Muscle layer of duodenum (tissue), 2 donors: ENCODE measurements around the gene S100A5.

Source experiments
- H3K27ac ChIP-seq: one replicate; pipeline ENCODE4 v1.7.0; 2013; ENCODE audit warnings: mild to moderate bottlenecking, low read length
- H3K27me3 ChIP-seq: one replicate; pipeline ENCODE4 v1.7.0; 2013; ENCODE audit warnings: low read depth, mild to moderate bottlenecking, control low read depth, low read length
- H3K36me3 ChIP-seq, 2 donors: one replicate each; pipeline ENCODE4 v1.7.0; 2013; ENCODE audit warnings: low read length in 2 of 2, control low read depth in 1 of 2, mild to moderate bottlenecking in 1 of 2; ENCODE audit not compliant: insufficient read depth in 2 of 2, control insufficient read depth in 1 of 2
- H3K4me1 ChIP-seq, 2 donors: one replicate each; pipeline ENCODE4 v1.7.0; 2013; ENCODE audit warnings: low read length in 2 of 2, mild to moderate bottlenecking in 2 of 2, control low read depth in 1 of 2, moderate library complexity in 1 of 2; ENCODE audit not compliant: insufficient read depth in 2 of 2, control insufficient read depth in 1 of 2
- H3K4me3 ChIP-seq, 2 donors: one replicate each; pipeline ENCODE4 v1.7.0; 2013; ENCODE audit warnings: low read length in 2 of 2, low read depth in 1 of 2, mild to moderate bottlenecking in 1 of 2
- H3K9me3 ChIP-seq, 2 donors: one replicate each; pipeline ENCODE4 v1.7.0; 2013; ENCODE audit warnings: low read length in 2 of 2, control low read depth in 1 of 2, mild to moderate bottlenecking in 1 of 2; ENCODE audit not compliant: control insufficient read depth in 1 of 2
- donor health status: healthy.

The S100A5 gene

DNA sequence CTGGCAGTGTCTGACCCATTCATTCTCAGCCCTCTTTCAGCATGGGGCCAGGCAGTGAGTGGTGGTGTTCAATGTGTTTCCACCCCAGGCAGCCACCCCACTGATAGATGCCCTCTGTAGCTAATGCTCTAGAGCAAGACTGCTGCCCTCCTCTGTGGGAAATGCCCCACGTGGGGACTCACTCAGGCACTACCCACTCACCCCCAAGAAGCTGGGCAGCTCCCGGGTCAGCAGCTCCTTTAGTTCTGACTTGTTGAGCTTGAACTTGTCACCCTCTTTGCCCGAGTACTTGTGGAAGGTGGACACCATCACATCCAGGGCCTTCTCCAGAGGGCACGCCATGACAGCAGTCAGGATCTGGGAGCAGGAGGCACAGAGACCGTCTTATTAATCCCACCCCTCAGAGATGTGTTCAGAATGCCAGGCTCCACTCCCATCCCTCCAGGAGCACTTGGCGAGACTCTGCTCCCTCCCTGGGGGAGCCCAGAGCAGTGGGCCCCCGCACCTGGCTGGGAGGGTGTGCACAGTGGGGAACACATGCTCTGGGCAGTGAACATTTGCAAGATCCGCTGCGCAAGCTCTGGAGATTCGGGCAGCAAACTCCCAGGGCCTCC lies 3.8 kb upstream of the S100A5 start:
- peaks cover 38 to 72% of the 10 kb centered on the region in 2 donors for H3K4me1 ChIP-seq
- peak overlapping the region; percentile 62 to 82 for H3K4me3 ChIP-seq
- H3K27me3 ChIP-seq, result no peaks in the 10 kb centered on the region
- peak overlapping the region; percentile 58 for H3K27ac ChIP-seq
- H3K9me3 ChIP-seq, result no peaks in the 10 kb centered on the region
- no peaks in the 10 kb centered on the region for H3K36me3 ChIP-seq

DNA sequence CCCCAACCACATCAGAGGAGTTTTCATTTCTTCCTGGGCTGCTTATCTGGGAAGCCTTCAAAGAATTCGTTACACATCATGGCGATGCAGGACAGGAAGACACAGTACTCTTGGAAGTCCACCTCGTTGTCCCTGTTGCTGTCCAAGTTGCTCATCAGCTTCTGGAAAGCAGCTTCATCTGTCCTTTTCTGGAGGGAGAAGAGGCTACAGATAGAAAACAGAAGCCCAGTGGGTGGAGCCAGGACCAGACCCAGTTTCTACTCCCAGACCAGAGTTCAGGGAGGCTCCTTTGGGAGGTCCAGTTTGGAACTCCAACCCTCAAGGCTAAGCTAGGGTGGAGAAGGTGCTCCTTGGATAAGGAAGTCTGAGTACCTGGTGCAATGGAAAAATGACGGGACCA lies 3.0 kb upstream of the S100A5 start:
- Histone ChIP-seq H3K4me1 (peaks cover 38 to 64% of the 10 kb centered on the region in 2 donors), H3K9me3 (no peaks in the 10 kb centered on the region), H3K4me3 (peak overlapping the region; percentile 62 to 82), H3K27me3 (no peaks in the 10 kb centered on the region), H3K27ac (peak overlapping the region; percentile 10), H3K36me3 (no peaks in the 10 kb centered on the region)

DNA sequence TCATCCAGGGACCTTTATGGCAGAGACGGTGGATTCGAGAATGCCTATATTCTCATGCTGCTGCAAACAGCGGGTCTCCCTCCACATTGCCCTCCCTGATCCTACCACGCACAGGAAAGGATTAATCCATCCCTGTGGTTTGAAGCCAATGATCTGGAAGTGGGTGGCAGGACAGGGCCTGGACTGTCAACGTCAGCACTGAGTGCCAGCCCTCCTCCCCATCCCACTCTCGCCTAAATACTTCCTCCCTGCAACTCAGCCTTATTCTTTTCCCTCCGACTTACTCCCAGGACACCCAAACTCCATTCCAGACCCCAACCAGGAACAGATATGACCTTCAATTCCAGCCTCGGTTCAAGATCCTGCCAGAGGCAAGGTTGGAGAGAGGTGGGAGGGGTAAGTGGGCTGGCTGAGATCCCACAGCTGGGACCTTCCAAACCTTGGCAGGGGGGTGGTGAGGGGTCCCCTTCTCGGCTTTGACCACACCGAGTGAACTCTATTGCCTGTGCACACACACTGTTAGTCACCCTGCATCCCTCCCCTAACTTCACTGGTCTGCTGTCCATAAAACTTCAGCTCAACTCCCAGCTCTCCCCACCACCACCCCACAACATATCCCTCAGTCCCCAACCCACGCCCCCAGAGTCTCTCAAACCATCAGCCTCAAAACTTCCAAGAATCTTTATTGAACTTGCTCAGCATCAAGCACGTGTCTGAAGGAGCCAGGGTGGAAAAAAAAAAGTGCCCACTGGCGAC lies 2.4 kb upstream of the S100A5 start:
- no peaks in the 10 kb centered on the region for H3K27me3 ChIP-seq
- H3K27ac ChIP-seq, result peak overlapping the region; percentile 10
- H3K4me3 ChIP-seq, result peak overlapping the region in 1 of 2 donors; percentile 62
- no peaks in the 10 kb centered on the region for H3K9me3 ChIP-seq
- no peaks in the 10 kb centered on the region for H3K36me3 ChIP-seq
- peaks cover 35 to 58% of the 10 kb centered on the region in 2 donors for H3K4me1 ChIP-seq

DNA sequence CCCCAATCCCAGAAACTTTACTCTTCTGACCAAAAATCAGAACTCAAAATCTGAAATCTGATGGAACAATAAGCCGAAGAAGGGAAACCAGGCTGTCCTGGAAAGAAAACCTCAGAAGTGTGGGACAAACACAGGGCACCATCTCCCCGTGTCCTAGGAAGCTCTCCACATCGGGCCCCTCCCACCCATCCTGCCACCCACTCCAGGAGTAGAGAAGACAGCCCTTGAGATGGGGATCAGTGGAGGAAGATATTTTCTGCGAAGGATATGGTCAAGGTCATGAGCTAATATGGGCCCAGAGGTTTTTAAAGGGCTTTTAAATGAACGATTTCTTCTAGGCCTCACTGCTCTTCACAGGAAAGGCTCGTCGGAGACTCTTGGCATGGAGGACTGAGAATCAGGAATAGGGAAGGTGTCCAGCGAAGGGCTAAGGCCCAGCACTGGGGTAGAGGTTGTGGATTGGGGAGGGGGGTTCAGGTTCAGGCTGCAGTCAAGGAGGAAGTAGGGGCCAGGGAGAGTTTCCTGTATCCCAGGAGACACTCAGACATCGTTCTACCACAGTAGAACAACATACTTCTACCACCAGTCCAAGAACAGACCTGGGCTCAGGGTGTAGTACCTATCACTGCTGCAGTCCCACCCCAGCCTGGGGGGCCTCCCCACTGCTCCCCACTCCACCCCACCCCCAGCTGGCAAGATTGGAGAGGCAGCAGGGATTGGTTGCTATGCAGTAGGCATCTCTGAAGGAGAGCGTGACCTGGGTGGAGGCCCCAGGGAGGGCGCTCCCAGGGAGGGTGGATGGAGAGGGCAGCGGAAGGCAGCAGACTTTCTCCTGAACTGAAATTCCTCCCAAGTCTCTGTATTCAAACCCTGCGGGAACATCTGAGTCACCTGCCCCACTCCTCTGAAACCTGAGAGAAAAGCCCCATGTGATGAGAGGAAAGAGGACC lies 1.2 kb upstream of the S100A5 start:
- H3K4me1 ChIP-seq, result peaks cover 35 to 48% of the 10 kb centered on the region in 2 donors
- no peaks in the 10 kb centered on the region for H3K27me3 ChIP-seq
- no peak overlapping the region for H3K27ac ChIP-seq
- H3K36me3 ChIP-seq, result no peaks in the 10 kb centered on the region
- H3K4me3 ChIP-seq, result no peak overlapping the region
- no peaks in the 10 kb centered on the region for H3K9me3 ChIP-seq

DNA sequence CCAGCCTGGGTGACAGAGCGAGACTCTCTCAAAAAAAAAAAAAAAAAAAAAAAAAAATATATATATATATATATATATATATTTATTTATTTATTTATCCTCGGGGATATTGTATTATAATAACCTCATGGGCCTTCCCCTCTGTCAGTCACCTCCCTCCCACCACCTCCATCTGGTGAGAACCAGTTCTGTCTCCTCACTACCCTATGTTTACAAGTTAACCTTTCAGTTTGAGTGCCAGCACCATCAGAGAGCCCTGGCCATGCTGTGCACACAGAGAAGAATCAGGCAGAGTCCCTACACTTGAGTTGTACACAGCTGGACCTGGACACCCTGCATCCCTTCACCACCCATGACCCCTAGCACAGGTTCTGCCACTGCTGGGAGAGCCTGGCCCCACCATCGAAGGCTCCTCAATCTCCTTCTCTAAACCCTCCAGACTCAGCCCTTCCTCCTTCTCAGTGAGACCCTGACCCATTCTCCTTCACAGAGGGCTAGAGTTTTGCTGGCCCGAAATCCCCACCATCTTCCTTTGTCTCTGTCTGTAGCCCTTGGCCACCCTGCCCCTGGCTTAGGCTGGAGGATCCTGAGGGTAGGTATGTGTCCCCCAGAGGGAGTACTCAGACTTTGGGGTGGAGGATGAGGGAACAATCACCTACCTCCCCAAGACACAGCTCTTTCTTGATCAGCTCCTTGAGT lies 1.2 kb downstream of the S100A5 start:
- Histone ChIP-seq H3K36me3 (peaks cover 0 to 3% of the 10 kb centered on the region in 2 donors), H3K4me3 (no peak overlapping the region), H3K4me1 (peaks cover 26 to 38% of the 10 kb centered on the region in 2 donors), H3K9me3 (no peaks in the 10 kb centered on the region), H3K27ac (no peak overlapping the region), H3K27me3 (no peaks in the 10 kb centered on the region)

DNA sequence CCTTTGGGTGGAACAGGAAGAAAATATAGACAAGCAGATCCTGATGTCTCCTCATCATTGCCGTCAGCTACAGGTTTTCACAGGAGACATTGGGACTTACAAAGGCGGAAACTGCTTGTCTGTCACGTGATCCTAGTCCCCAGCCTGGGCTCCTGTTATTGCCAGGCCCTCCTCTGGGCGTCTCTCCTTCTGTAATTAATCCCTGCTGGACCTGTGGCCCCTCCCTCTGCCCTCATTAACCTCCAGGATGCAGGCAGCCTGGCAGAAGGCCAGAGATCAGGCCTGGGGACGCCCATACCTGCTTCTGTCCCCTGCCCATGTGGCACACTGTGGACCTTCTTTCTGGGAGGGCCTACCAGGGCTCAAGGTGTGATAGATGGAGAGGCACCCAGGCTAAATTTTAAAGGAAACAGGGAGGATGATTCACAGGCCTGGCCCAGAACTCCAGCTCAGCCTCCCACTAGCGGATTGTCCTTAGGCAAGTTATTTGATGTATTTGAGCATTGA lies 2.4 kb downstream of the S100A5 start:
- H3K9me3 ChIP-seq, result no peaks in the 10 kb centered on the region
- H3K27ac ChIP-seq, result no peak overlapping the region
- peaks cover 0 to 4% of the 10 kb centered on the region in 2 donors for H3K36me3 ChIP-seq
- H3K4me1 ChIP-seq, result peaks cover 23 to 36% of the 10 kb centered on the region in 2 donors
- H3K27me3 ChIP-seq, result no peaks in the 10 kb centered on the region
- H3K4me3 ChIP-seq, result no peak overlapping the region

DNA sequence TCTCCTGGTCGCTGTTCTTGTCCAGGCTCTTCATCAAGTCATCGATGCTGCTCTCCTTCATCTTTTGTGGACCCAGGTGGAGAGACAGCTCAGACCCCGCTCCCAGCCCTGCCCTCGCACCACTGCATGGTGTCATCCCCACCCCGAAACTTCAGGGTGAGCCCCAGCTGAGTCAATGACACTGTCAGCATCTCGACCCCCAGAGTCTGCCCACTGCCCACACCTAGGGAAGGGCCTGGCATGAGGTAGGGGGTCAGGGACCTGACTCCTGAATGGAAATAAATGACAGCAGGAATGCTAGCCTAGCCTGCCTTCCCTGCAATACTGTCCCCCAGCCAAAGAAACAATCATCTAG lies 3.4 kb downstream of the S100A5 start:
- Histone ChIP-seq H3K4me3 (no peak overlapping the region), H3K4me1 (peaks cover 24 to 39% of the 10 kb centered on the region in 2 donors), H3K27me3 (no peaks in the 10 kb centered on the region), H3K27ac (no peak overlapping the region), H3K9me3 (no peaks in the 10 kb centered on the region), H3K36me3 (peaks cover 0 to 4% of the 10 kb centered on the region in 2 donors)

DNA sequence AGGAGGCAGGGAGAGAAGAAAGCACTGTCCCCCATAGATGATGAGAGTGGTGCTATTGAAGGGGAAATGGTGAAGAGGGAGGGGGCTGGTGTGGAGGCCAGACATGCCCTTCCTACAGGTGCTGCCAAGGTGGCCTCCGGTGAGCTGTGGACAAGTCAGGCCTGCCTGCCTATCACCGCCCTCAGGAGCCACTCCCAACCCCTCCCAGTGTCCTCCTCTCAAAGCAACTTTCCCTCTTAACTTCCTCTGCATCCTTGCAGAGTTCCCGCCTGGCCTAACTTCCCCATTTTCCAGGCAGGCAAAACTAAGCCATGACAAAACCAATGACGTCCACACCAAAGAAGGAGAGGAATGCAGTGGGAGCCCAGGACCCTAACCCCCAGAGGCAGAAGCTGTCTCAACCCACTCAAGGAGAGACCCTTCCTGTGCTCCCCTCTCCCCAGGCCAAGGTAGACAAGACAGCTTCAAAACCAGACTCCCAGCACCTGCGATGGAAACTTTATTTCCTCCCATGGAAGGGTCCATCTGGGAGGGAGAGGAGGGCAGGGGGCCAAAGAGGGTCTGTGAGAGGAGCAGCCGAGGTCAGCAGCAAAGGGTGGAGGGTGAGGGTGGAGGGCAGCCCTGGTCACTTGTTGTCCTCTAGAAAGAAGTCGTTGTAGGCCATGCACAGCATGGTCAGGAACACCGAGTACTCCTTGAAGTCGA lies 3.9 kb downstream of the S100A5 start:
- Histone ChIP-seq H3K4me3 (peak overlapping the region; percentile 69 to 85), H3K4me1 (peaks cover 28 to 38% of the 10 kb centered on the region in 2 donors)

DNA sequence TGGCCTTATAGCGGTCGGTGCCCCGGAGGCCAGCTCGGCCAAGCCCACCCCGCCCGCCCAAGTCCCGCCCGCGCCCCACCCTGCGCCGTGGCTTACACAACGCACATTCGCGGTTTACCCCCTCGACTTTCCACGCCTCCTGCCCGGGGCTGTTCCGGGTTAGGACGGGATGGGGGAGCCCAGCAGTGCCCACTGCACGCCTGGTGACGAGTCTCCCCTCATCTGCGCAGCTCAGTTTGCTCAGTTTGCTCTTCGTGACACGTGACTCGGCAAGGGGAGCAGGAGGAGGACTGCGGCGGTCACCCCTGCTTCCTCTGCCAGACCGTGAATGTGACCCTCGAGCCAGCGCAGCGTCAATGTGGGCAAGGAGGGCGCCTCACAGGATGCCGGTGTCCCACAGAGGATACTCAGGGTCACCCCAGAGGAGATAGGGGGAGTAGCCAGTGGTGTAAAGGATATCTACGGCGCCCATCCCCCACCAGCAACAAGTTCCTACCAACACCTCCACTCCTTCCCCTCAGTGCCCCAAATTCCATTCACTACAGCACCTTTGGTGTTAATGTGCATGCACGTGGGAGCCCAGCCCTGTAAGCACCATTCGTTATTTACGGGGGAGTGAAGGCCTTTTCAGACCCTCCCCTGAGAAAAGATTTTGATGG lies 4.6 kb downstream of the S100A5 start:
- H3K36me3 ChIP-seq, result peaks cover 0 to 4% of the 10 kb centered on the region in 2 donors
- H3K9me3 ChIP-seq, result no peaks in the 10 kb centered on the region
- H3K4me3 ChIP-seq, result peak overlapping the region; percentile 85 to 89
- no peaks in the 10 kb centered on the region for H3K27me3 ChIP-seq
- peaks cover 28 to 39% of the 10 kb centered on the region in 2 donors for H3K4me1 ChIP-seq
- H3K27ac ChIP-seq, result peak overlapping the region; percentile 99

More for the DNA sequence above, 3.9 kb downstream of the S100A5 start:
- H3K27ac ChIP-seq, result peak overlapping the region; percentile 97
- H3K9me3 ChIP-seq, result no peaks in the 10 kb centered on the region
- no peaks in the 10 kb centered on the region for H3K27me3 ChIP-seq
- H3K36me3 ChIP-seq, result peaks cover 0 to 4% of the 10 kb centered on the region in 2 donors
